Smooth muscle cell (in vitro differentiated cells): ENCODE results near the gene RTTN. TPM values are rescaled to one million over a fixed set of nuclear protein-coding genes. Genes with fewer than 3 reads are reported as not detected.

ENCODE experiments used
- DNase-seq: peaks from one replicate; lab custom pipeline; 2025; ENCODE audit not compliant: unreplicated experiment; lab: John Stamatoyannopoulos, UW
- H2AFZ ChIP-seq: fragments of 200-600 bp; sonication (generic); 2 replicates; pipeline ENCODE4 v1.6.0; 2016; ENCODE audit warnings: antibody characterized with exemption, low read depth, mild to moderate bottlenecking
- H3F3A ChIP-seq: fragments of 200-600 bp; sonication (generic); 2 replicates; pipeline ENCODE4 v1.6.0; 2017; ENCODE audit warnings: antibody characterized with exemption, low read depth
- H3K27ac ChIP-seq: fragments of 200-600 bp; sonication (generic); 2 replicates; pipeline ENCODE4 v1.5.1; 2016; ENCODE audit warnings: low read depth, mild to moderate bottlenecking
- H3K27me3 ChIP-seq: fragments of 200-600 bp; sonication (generic); 2 replicates; pipeline ENCODE4 v1.6.1; 2016; ENCODE audit warnings: low read depth, mild to moderate bottlenecking
- H3K36me3 ChIP-seq: fragments of 200-600 bp; sonication (generic); 2 replicates; pipeline ENCODE4 v1.5.1; 2016; ENCODE audit warnings: low read depth
- H3K4me1 ChIP-seq: fragments of 200-600 bp; sonication (generic); 2 replicates; pipeline ENCODE4 v1.5.1; 2016; ENCODE audit warnings: low read depth
- H3K4me2 ChIP-seq: fragments of 200-600 bp; sonication (generic); 2 replicates; pipeline ENCODE4 v1.6.0; 2016; ENCODE audit warnings: mild to moderate bottlenecking
- H3K4me3 ChIP-seq: fragments of 200-600 bp; sonication (generic); 2 replicates; pipeline ENCODE4 v1.5.1; 2016; ENCODE audit warnings: mild to moderate bottlenecking
- H3K79me2 ChIP-seq: fragments of 200-600 bp; sonication (generic); 2 replicates; pipeline ENCODE4 v1.6.0; 2016; ENCODE audit warnings: low read depth, mild to moderate bottlenecking
- H3K9ac ChIP-seq: fragments of 200-600 bp; sonication (generic); 2 replicates; pipeline ENCODE4 v1.6.0; 2016; ENCODE audit warnings: low read depth
- H3K9me3 ChIP-seq: fragments of 200-600 bp; sonication (generic); replicated peaks from 2 replicates; pipeline ENCODE4 v1.5.1; 2016; ENCODE audit warnings: low read depth
- H4K20me1 ChIP-seq: fragments of 200-600 bp; sonication (generic); 2 replicates; pipeline ENCODE4 v1.6.0; 2016; ENCODE audit warnings: low read depth
- CTCF ChIP-seq: fragments of 200-600 bp; sonication (generic); IDR thresholded peaks from 2 replicates; pipeline ENCODE4 v1.5.1; 2017; ENCODE audit warnings: borderline replicate concordance, mild to moderate bottlenecking, antibody characterized with exemption; ENCODE audit not compliant: insufficient read depth, poor library complexity, severe bottlenecking
- WGBS: methylation state at CpG from one replicate; pipeline ENCODE4 v1.1.7; 2016; ENCODE audit warnings: low lambda C conversion rate; 5-methylcytosine and 5-hydroxymethylcytosine counted together
- polyA plus RNA-seq: library from polyadenylated mRNA; unstranded; fragments of >200 nt; fragmentation: Nextera tagmentation; extraction: Ambion mirVana; gene quantifications from 2 replicates; pipeline ENCODE4 v1.2.1, GENCODE V29; 2016
- total RNA-seq: library from RNA; depleted of rRNA; stranded (reverse); fragments of >200 nt; gene quantifications from 2 replicates; pipeline ENCODE4 v1.2.3, GENCODE V29; 2014

The RTTN gene
- total and polyA plus RNA-seq, 2 experiments from 2014 or later: 3.6 to 17.3 TPM

- Histone ChIP-seq H3K4me2 (no peak overlapping the region), H3K4me3 (no peak overlapping the region), H3K79me2 (no peaks in the 10 kb centered on the region), H3K36me3 (peaks cover 4% of the 10 kb centered on the region), H3F3A (no peaks in the 10 kb centered on the region), H3K9me3 (no peaks in the 10 kb centered on the region), H3K9ac (no peak overlapping the region), H2AFZ (no peak overlapping the region), H3K27ac (no peak overlapping the region), H3K27me3 (no peaks in the 10 kb centered on the region), H3K4me1 (no peaks in the 10 kb centered on the region), H4K20me1 (no peaks in the 10 kb centered on the region)
- TF ChIP-seq CTCF: no peak
- 97% methylated on average over 3 of the region's 3 CpGs for WGBS
- no peak for DNase-seq
Measured at GRCh38 chr18:70024829-70025228, 180.7 kb downstream of the RTTN start.

- no peaks in the 10 kb centered on the region for H3K27me3 ChIP-seq
- H4K20me1 ChIP-seq: no peaks in the 10 kb centered on the region
- no peak overlapping the region for H3K4me2 ChIP-seq
- no peak overlapping the region for H2AFZ ChIP-seq
- TF ChIP-seq CTCF: no peak
- no peak overlapping the region for H3K4me3 ChIP-seq
- no peaks in the 10 kb centered on the region for H3K9me3 ChIP-seq
- WGBS: 96% methylated on average over 2 of the region's 2 CpGs
- H3K27ac ChIP-seq: no peak overlapping the region
- no peak overlapping the region for H3K9ac ChIP-seq
- no peaks in the 10 kb centered on the region for H3K79me2 ChIP-seq
- no peak for DNase-seq
- H3F3A ChIP-seq: no peaks in the 10 kb centered on the region
- no peaks in the 10 kb centered on the region for H3K36me3 ChIP-seq
- no peaks in the 10 kb centered on the region for H3K4me1 ChIP-seq
Measured at GRCh38 chr18:70024093-70024492, 181.4 kb downstream of the RTTN start.

- no peaks in the 10 kb centered on the region for H3K9me3 ChIP-seq
- no peaks in the 10 kb centered on the region for H3K27me3 ChIP-seq
- 91% methylated on average over 3 of the region's 3 CpGs for WGBS
- no peak overlapping the region for H3K4me3 ChIP-seq
- no peak for DNase-seq
- H3K9ac ChIP-seq: no peak overlapping the region
- TF ChIP-seq CTCF: no peak
- H3K27ac ChIP-seq: no peak overlapping the region
- no peaks in the 10 kb centered on the region for H3K36me3 ChIP-seq
- H2AFZ ChIP-seq: no peak overlapping the region
- no peaks in the 10 kb centered on the region for H3K4me1 ChIP-seq
- no peak overlapping the region for H3K4me2 ChIP-seq
- no peaks in the 10 kb centered on the region for H4K20me1 ChIP-seq
- no peaks in the 10 kb centered on the region for H3K79me2 ChIP-seq
- H3F3A ChIP-seq: no peaks in the 10 kb centered on the region
Measured at GRCh38 chr18:70022636-70023035, 182.9 kb downstream of the RTTN start.

- H3K27ac ChIP-seq: no peak overlapping the region
- 100% methylated on average over 1 of the region's 1 CpG for WGBS
- H3K27me3 ChIP-seq: no peaks in the 10 kb centered on the region
- H3K4me3 ChIP-seq: no peak overlapping the region
- H2AFZ ChIP-seq: no peak overlapping the region
- H3K36me3 ChIP-seq: no peaks in the 10 kb centered on the region
- no peak for TF ChIP-seq CTCF
- H3K9ac ChIP-seq: no peak overlapping the region
- H3K4me1 ChIP-seq: no peaks in the 10 kb centered on the region
- H3K9me3 ChIP-seq: no peaks in the 10 kb centered on the region
- H3K4me2 ChIP-seq: no peak overlapping the region
- H3F3A ChIP-seq: no peaks in the 10 kb centered on the region
- DNase-seq: no peak
- no peaks in the 10 kb centered on the region for H3K79me2 ChIP-seq
- H4K20me1 ChIP-seq: no peaks in the 10 kb centered on the region
Measured at GRCh38 chr18:70021498-70021897, 184.0 kb downstream of the RTTN start.
